Measurements from ENCODE around the gene DPF3. TPM values are rescaled to one million over a fixed set of nuclear protein-coding genes. Genes with fewer than 3 reads are reported as not detected.

DPF3 gene
- total RNA-seq, 1 donor from 2014 or later, result 3.0 TPM

DNA sequence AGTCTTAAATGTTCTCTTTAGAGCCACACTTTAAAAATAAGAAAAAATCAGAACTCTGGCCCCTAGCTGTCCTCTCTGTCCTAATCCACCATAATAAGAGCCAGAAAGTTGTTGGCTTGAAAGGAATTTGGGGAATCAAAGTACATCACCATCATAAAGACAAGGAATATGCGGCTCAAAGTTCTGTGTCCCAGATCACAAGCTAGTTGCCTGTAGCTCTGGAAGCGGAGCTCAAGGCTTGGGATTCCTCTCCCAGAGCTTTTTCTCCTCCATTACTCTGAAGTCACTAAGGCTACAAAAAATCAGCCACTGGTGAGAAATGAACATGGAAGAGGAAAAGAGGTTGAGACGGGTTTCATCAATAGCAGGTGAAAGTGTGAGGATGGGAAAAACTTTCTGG lies 6.4 kb downstream of the DPF3 start:
- Mint-ChIP-seq H3K4me3 (ENCODE audit: unreplicated experiment) (no peak overlapping the region), H3K27ac (ENCODE audit: unreplicated experiment) (no peak overlapping the region), H3K27me3 (ENCODE audit: unreplicated experiment) (peaks cover 9% of the 10 kb centered on the region), H3K9me3 (ENCODE audit: unreplicated experiment) (no peaks in the 10 kb centered on the region), H3K4me1 (ENCODE audit: unreplicated experiment) (peaks cover 20% of the 10 kb centered on the region), H3K36me3 (ENCODE audit: low read depth, unreplicated experiment) (peaks cover 6% of the 10 kb centered on the region)
- DNase-seq (ENCODE audit: low spot score), result no peak
- TF ChIP-seq, protein P1, sequence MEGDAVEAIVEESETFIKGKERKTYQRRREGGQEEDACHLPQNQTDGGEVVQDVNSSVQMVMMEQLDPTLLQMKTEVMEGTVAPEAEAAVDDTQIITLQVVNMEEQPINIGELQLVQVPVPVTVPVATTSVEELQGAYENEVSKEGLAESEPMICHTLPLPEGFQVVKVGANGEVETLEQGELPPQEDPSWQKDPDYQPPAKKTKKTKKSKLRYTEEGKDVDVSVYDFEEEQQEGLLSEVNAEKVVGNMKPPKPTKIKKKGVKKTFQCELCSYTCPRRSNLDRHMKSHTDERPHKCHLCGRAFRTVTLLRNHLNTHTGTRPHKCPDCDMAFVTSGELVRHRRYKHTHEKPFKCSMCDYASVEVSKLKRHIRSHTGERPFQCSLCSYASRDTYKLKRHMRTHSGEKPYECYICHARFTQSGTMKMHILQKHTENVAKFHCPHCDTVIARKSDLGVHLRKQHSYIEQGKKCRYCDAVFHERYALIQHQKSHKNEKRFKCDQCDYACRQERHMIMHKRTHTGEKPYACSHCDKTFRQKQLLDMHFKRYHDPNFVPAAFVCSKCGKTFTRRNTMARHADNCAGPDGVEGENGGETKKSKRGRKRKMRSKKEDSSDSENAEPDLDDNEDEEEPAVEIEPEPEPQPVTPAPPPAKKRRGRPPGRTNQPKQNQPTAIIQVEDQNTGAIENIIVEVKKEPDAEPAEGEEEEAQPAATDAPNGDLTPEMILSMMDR (IDR thresholded peaks at IDR 0.05; ENCODE audit: unreplicated experiment), result no peak

- TF ChIP-seq, protein P1 (IDR thresholded peaks at IDR 0.05; ENCODE audit: unreplicated experiment), result no peak
- Mint-ChIP-seq H3K27me3 (ENCODE audit: unreplicated experiment) (peaks cover 1% of the 10 kb centered on the region), H3K4me1 (ENCODE audit: unreplicated experiment) (peaks cover 10% of the 10 kb centered on the region), H3K36me3 (ENCODE audit: low read depth, unreplicated experiment) (peaks cover 6% of the 10 kb centered on the region), H3K9me3 (ENCODE audit: unreplicated experiment) (no peaks in the 10 kb centered on the region), H3K4me3 (ENCODE audit: unreplicated experiment) (no peak overlapping the region), H3K27ac (ENCODE audit: unreplicated experiment) (no peak overlapping the region)
- DNase-seq (ENCODE audit: low spot score), result no peak
Measured at GRCh38 chr14:72884386-72884785, 9.5 kb downstream of the DPF3 start.

DNA sequence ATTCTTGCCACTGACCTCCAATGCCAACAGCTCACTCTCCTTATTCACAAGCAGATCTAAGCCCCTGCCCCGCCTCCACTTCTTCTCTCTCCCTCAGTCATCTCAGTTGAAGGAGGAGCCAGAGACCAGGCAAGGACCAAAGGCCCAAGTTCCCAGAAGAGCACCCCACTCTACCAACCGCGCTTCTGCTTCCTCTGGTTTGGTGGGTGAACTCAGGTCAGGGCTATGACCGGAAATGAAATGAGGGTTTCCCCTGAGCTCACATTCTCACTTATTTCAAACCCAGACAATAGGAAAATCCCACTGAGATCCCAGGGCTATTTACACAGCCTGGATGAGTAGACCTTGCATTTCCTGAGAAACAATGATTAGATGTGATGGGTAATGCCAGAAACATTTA lies 9.9 kb downstream of the DPF3 start:
- Mint-ChIP-seq H3K4me1 (ENCODE audit: unreplicated experiment) (peaks cover 10% of the 10 kb centered on the region), H3K9me3 (ENCODE audit: unreplicated experiment) (no peaks in the 10 kb centered on the region), H3K27ac (ENCODE audit: unreplicated experiment) (no peak overlapping the region), H3K36me3 (ENCODE audit: low read depth, unreplicated experiment) (peaks cover 6% of the 10 kb centered on the region), H3K27me3 (ENCODE audit: unreplicated experiment) (peaks cover 1% of the 10 kb centered on the region), H3K4me3 (ENCODE audit: unreplicated experiment) (no peak overlapping the region)
- TF ChIP-seq, protein P1 (IDR thresholded peaks at IDR 0.05; ENCODE audit: unreplicated experiment), result no peak
- DNase-seq (ENCODE audit: low spot score), result no peak

DNA sequence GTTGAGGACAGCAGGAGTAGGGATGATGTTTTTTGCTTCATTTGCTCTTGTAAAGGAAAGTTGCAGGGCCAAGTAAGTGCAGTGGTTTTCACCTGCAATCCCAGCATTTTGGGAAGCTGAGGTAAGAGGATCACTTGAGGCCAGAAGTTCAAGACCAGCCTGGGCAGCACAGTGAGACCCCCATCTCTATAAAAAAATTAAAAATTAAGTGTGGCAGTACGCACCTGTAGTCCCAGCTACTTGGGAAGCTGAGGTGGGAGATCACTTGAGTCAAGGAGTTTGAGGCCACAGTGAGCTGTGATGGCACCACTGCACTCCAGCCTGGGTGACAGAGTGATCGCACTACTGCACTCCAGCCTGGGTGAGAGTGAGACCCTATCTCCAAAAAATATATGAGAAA lies 10.8 kb downstream of the DPF3 start:
- Mint-ChIP-seq H3K9me3 (ENCODE audit: unreplicated experiment) (no peaks in the 10 kb centered on the region), H3K27me3 (ENCODE audit: unreplicated experiment) (peaks cover 1% of the 10 kb centered on the region), H3K4me1 (ENCODE audit: unreplicated experiment) (peaks cover 10% of the 10 kb centered on the region), H3K27ac (ENCODE audit: unreplicated experiment) (no peak overlapping the region), H3K4me3 (ENCODE audit: unreplicated experiment) (no peak overlapping the region), H3K36me3 (ENCODE audit: low read depth, unreplicated experiment) (peaks cover 6% of the 10 kb centered on the region)
- no peak for DNase-seq (ENCODE audit: low spot score)
- TF ChIP-seq, protein P1 (IDR thresholded peaks at IDR 0.05; ENCODE audit: unreplicated experiment), result no peak

GRCh38 chr14:72882463-72882862 lies 11.4 kb downstream of the DPF3 start:
- no peak for DNase-seq (ENCODE audit: low spot score)
- Mint-ChIP-seq H3K27me3 (ENCODE audit: unreplicated experiment) (peaks cover 3% of the 10 kb centered on the region), H3K9me3 (ENCODE audit: unreplicated experiment) (no peaks in the 10 kb centered on the region), H3K4me1 (ENCODE audit: unreplicated experiment) (peaks cover 10% of the 10 kb centered on the region), H3K27ac (ENCODE audit: unreplicated experiment) (no peak overlapping the region), H3K4me3 (ENCODE audit: unreplicated experiment) (no peak overlapping the region), H3K36me3 (ENCODE audit: low read depth, unreplicated experiment) (peaks cover 6% of the 10 kb centered on the region)
- TF ChIP-seq, protein P1 (IDR thresholded peaks at IDR 0.05; ENCODE audit: unreplicated experiment), result no peak

All from endothelial cell (in vitro differentiated cells).